Fibroblast of lung (primary cell): ENCODE data around the gene ARHGAP28.

Experiments
- EZH2 ChIP-seq: IDR thresholded peaks from 2 replicates; pipeline ENCODE4 v1.5.1; 2012; ENCODE audit warnings: low read length, control low read depth, mild to moderate bottlenecking; ENCODE audit errors: missing control alignments
- TF ChIP-seq, protein P1 (sequence below), 2 donors: IDR thresholded peaks in 1 of 2; conservative IDR thresholded peaks in 1 of 2; 1 replicate in 1 of 2; 2 replicates in 1 of 2; pipeline ENCODE4 v1.5.1; 2011 to 2012; ENCODE audit warnings: low read length in 2 of 2, control low read depth in 1 of 2, inconsistent platforms in 1 of 2, low read depth in 1 of 2, mild to moderate bottlenecking in 1 of 2

DNA sequence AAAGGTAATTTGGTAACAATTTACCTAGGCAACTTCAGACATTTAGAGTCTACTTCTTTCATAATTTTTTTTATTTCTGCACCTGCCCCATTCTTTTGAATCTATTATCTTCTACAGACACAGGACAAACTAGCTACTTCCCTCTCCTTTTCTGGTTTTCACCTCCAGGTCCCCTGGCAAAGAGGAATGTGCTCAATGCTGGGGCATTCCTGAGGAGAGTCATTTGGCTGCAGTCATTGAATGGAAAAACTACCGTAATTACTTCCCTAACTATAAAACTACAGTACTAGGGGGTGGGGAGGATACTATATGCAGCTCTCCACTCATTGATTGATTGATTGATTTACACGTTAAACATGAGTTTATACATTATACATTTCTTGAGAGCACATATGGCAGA, 11.2 kb upstream of the ARHGAP28 start:
- TF ChIP-seq, protein P1, sequence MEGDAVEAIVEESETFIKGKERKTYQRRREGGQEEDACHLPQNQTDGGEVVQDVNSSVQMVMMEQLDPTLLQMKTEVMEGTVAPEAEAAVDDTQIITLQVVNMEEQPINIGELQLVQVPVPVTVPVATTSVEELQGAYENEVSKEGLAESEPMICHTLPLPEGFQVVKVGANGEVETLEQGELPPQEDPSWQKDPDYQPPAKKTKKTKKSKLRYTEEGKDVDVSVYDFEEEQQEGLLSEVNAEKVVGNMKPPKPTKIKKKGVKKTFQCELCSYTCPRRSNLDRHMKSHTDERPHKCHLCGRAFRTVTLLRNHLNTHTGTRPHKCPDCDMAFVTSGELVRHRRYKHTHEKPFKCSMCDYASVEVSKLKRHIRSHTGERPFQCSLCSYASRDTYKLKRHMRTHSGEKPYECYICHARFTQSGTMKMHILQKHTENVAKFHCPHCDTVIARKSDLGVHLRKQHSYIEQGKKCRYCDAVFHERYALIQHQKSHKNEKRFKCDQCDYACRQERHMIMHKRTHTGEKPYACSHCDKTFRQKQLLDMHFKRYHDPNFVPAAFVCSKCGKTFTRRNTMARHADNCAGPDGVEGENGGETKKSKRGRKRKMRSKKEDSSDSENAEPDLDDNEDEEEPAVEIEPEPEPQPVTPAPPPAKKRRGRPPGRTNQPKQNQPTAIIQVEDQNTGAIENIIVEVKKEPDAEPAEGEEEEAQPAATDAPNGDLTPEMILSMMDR (conservative IDR thresholded peaks at IDR 0.05 in 1 of 2, IDR thresholded peaks at IDR 0.05 in 1 of 2; ENCODE audit: low read depth in 1 of 2, low read length in 2 of 2), result no peak
- no peak for TF ChIP-seq EZH2
